ENCODE measurements around the gene PCDHGA9.
"Not testable (repeated sequence)": the region's sequence is repeated elsewhere in the genome, so short reads cannot be mapped to it uniquely, and the experiment has no call there.

Gene PCDHGA9

GRCh38 chr5:141384471-141385267, 17.9 kb upstream of the PCDHGA9 start:
- DNase-seq: no peak

GRCh38 chr5:141387557-141388311, 14.8 kb upstream of the PCDHGA9 start, which contains the start of gene PCDHGB4:
PCDHGB4 (plus strand) TSS chr5:141387698; CDS start chr5:141387885, 187 bp downstream.
- not testable (repeated sequence) for DNase-seq

GRCh38 chr5:141388661-141389060, 13.9 kb upstream of the PCDHGA9 start:
- no peak for DNase-seq

GRCh38 chr5:141389153-141390042, 13.2 kb upstream of the PCDHGA9 start:
- DNase-seq: no peak

GRCh38 chr5:141392429-141393198, 10.0 kb upstream of the PCDHGA9 start, which contains the start of gene PCDHGA8:
PCDHGA8 (plus strand) TSS chr5:141392633; CDS start chr5:141392814, 181 bp downstream.
- no peak for DNase-seq

- DNase-seq: no peak
These were observed 9.3 kb upstream of the PCDHGA9 start for GRCh38 chr5:141393267-141393666.

- not testable (repeated sequence) for DNase-seq
These were observed 8.0 kb upstream of the PCDHGA9 start for GRCh38 chr5:141394401-141395187.

- DNase-seq: not testable (repeated sequence)
These were observed 4.6 kb upstream of the PCDHGA9 start, which contains the start of gene PCDHGB5 for GRCh38 chr5:141397756-141398551. PCDHGB5 (plus strand) TSS chr5:141397947; CDS start chr5:141398128, 181 bp downstream.

GRCh38 chr5:141398608-141399007, 4.0 kb upstream of the PCDHGA9 start:
- DNase-seq: no peak

GRCh38 chr5:141399555-141400258, 2.9 kb upstream of the PCDHGA9 start:
- no peak for DNase-seq

GRCh38 chr5:141403387-141403786, 809 bp downstream of the PCDHGA9 start:
- DNase-seq: no peak

GRCh38 chr5:141407790-141408505, 5.4 kb downstream of the PCDHGA9 start, which contains the start of gene PCDHGB6:
PCDHGB6 (plus strand) TSS chr5:141408021; CDS start chr5:141408203, 182 bp downstream.
- not testable (repeated sequence) for DNase-seq

- no peak for DNase-seq
These were observed 7.2 kb downstream of the PCDHGA9 start for GRCh38 chr5:141409598-141410306.

- DNase-seq: no peak
These were observed 9.0 kb downstream of the PCDHGA9 start for GRCh38 chr5:141411575-141411974.

GRCh38 chr5:141412854-141413539, 10.4 kb downstream of the PCDHGA9 start, which contains the start of gene PCDHGA10:
PCDHGA10 (plus strand) TSS chr5:141412987; CDS start chr5:141413176, 189 bp downstream.
- DNase-seq: no peak

- no peak for DNase-seq
These were observed 11.0 kb downstream of the PCDHGA9 start for GRCh38 chr5:141413540-141414069.
